T-helper 1 cell treated with Interleukin-12 subunit alpha and Interleukin-12 subunit beta and Interleukin-4 antibody, amounts not matched to agents 30 μg/mL and 1 μg/mL, for 36 hours (primary cell): ENCODE data around the gene LRRC43.
A peak's percentile ranks its signal among the peaks of the same experiment; 100 is the strongest.

Experiments used
- H3K27ac Mint-ChIP-seq: one replicate; pipeline ENCODE4 v1.8.0; 2021; ENCODE audit warnings: mild to moderate bottlenecking, mixed read lengths
- H3K27me3 Mint-ChIP-seq: one replicate; pipeline ENCODE4 v1.8.0; 2021; ENCODE audit warnings: low read depth, mixed read lengths
- H3K36me3 Mint-ChIP-seq: one replicate; pipeline ENCODE4 v1.8.0; 2021; ENCODE audit warnings: low read depth, mixed read lengths
- H3K4me1 Mint-ChIP-seq: one replicate; pipeline ENCODE4 v1.8.0; 2021; ENCODE audit warnings: low read depth, mixed read lengths
- H3K4me3 Mint-ChIP-seq: one replicate; pipeline ENCODE4 v1.8.0; 2021; ENCODE audit warnings: mild to moderate bottlenecking, moderate library complexity, mixed read lengths
- H3K9me3 Mint-ChIP-seq: one replicate; pipeline ENCODE4 v1.8.0; 2021; ENCODE audit warnings: mixed read lengths

The LRRC43 gene

GRCh38 chr12:122145505-122146330, 37.2 kb upstream of the LRRC43 start:
- no peaks in the 10 kb centered on the region for H3K9me3 Mint-ChIP-seq
- H3K27ac Mint-ChIP-seq: no peak overlapping the region
- peaks cover 4% of the 10 kb centered on the region for H3K36me3 Mint-ChIP-seq
- H3K4me3 Mint-ChIP-seq: no peak overlapping the region
- no peaks in the 10 kb centered on the region for H3K27me3 Mint-ChIP-seq
- H3K4me1 Mint-ChIP-seq: no peaks in the 10 kb centered on the region

DNA sequence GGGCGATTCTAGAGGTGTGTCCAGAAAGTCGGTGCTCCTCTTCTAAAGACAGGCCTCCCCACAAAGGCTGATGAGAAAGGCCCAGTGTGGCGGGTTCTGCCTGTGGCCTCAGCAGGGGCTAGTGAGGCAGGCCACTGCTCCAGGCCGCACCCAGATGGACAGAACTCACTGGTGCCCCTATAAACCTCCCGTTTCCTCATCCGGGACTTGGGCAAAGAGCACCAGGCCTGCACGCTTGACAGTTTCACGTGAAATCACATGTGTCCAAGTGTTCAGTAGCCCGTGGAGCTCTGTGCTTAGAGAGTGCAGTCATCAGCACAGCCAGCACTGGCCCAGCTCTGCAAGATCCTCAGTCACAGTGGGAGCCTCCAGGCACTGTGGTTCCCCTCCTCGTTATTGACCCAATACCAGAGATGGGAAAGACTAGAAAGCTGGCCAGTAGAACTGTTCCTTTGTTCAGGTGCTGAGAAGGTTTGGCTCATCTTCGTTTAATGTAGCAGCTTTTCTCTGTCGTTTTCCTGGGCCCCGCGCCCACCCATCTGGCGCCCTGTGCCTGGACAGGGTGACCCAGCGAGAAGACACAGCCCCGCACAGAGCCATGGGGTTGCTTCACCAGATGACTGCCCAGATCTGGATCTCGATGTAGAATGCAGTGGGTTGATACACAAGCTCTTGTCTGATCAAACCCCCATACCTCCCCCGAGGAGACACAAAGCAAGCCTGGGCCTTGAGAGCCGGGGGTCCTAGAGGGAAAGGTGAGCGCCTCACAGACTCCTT, 35.2 kb upstream of the LRRC43 start:
- Mint-ChIP-seq H3K27me3 (no peaks in the 10 kb centered on the region), H3K4me3 (no peak overlapping the region), H3K4me1 (no peaks in the 10 kb centered on the region), H3K9me3 (no peaks in the 10 kb centered on the region), H3K36me3 (peaks cover 2% of the 10 kb centered on the region), H3K27ac (no peak overlapping the region)

DNA sequence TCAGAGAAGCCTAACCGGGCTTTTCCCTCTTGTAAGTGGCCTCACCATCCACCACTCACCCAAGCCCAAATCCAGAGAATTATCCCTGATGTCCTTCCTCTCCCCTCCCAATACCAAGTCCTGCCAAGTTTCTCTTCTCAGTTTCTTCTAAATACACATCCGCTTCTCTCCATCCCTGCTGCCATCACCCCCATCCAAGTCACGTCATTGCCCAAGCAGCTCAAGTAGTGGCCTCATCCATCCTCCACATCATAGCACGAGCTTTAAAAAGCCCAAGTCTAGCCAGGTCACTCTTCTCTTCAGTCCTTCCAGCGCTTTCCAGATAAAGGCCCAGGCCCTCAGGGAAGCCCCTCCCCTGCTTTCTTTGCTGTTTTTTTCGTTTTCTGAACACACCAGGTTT, 34.3 kb upstream of the LRRC43 start:
- Mint-ChIP-seq H3K27me3 (no peaks in the 10 kb centered on the region), H3K4me3 (no peak overlapping the region), H3K27ac (no peak overlapping the region), H3K9me3 (no peaks in the 10 kb centered on the region), H3K4me1 (no peaks in the 10 kb centered on the region), H3K36me3 (peaks cover 1% of the 10 kb centered on the region)

DNA sequence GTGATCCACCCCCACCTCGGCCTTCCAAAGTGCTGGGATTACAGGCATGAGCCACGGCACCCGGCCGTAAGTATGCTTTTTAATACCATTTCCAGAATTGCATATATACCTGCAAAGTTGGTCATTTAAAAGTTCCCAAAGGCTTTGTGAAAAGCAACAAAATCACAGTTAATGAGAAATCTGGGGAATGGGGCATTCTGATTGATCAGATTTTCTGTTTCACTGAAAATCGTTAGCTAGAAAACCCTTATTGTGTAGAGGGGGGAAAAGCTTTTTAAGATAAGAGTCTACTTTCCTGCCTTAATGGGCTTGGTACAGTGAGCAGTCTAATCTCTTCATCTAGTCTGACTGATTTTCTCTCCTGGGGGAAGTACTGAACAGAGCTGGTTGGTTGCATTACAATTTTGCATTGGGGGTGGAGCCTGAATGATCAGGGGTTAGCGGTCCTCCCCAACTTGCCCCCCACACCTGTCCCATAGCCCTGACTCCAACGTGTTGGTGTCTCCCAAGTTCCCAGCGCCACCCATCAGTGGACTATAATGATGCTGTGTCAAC, 32.7 kb upstream of the LRRC43 start:
- Mint-ChIP-seq H3K4me3 (no peak overlapping the region), H3K4me1 (no peaks in the 10 kb centered on the region), H3K27me3 (no peaks in the 10 kb centered on the region), H3K9me3 (no peaks in the 10 kb centered on the region), H3K27ac (no peak overlapping the region), H3K36me3 (no peaks in the 10 kb centered on the region)

DNA sequence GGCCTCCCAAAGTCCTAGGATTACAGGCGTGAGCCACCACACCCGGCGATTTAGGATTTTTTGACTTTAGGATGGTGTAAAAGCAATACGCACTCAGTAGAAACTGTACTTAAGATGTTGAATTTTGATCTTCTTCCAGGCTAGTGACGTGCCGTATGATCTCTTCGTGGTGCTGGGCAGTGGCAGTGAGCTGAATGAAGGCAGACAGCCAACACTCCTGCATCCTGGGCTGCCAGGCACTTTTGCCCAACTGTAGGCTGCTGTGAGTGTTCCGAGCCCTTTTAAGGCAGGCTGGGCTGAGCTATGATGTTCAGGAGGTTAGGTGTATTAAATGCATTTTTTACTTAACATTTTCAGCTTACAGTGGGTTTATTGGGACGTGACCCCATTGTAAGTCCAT, 30.2 kb upstream of the LRRC43 start:
- Mint-ChIP-seq H3K9me3 (no peaks in the 10 kb centered on the region), H3K27me3 (no peaks in the 10 kb centered on the region), H3K4me3 (no peak overlapping the region), H3K27ac (no peak overlapping the region), H3K36me3 (no peaks in the 10 kb centered on the region), H3K4me1 (no peaks in the 10 kb centered on the region)

DNA sequence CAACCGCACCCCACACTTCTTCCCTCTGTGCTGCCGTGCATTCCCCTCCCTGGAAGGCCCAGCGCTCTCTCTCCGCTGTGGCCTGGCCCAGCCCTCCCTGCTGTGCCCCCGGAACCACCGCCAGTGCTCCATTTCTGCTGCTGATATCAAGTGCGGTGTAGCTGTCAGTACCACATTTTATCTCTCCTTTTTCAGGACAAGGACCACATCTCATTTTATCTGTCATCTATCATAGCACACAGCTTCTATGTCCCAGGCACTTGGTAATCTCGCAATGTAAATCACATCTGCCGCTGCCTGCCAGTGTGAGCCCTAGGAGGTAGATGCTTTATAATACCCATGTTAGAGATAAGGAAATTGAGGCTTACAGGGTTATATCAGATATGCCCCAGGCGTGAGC, 27.2 kb upstream of the LRRC43 start:
- Mint-ChIP-seq H3K36me3 (no peaks in the 10 kb centered on the region), H3K4me1 (no peaks in the 10 kb centered on the region), H3K9me3 (no peaks in the 10 kb centered on the region), H3K4me3 (no peak overlapping the region), H3K27me3 (no peaks in the 10 kb centered on the region), H3K27ac (no peak overlapping the region)

GRCh38 chr12:122158700-122159285, 24.1 kb upstream of the LRRC43 start:
- no peaks in the 10 kb centered on the region for H3K9me3 Mint-ChIP-seq
- H3K27ac Mint-ChIP-seq: no peak overlapping the region
- H3K4me1 Mint-ChIP-seq: peaks cover 10% of the 10 kb centered on the region
- no peaks in the 10 kb centered on the region for H3K27me3 Mint-ChIP-seq
- no peaks in the 10 kb centered on the region for H3K36me3 Mint-ChIP-seq
- no peak overlapping the region for H3K4me3 Mint-ChIP-seq

DNA sequence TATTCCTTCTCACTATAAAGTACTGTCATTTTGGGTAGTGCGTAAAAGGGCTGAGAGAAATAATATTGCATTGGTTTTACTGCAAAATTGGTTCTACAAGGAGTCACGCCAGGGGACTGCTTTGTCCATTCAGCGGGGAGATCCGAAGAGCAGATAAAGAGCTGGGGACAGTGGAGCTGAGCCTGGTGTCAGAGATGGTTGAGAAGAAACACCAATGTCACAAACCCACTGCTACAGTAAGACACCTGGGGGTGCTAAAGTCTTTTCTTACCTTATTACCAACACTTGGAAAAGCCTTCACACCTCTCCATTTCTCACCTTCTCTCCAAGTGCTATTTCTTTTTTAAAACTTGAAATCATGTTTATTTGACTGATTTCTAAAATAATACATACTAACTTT, 23.0 kb upstream of the LRRC43 start:
- H3K27me3 Mint-ChIP-seq: peaks cover 4% of the 10 kb centered on the region
- peaks cover 10% of the 10 kb centered on the region for H3K4me1 Mint-ChIP-seq
- H3K27ac Mint-ChIP-seq: no peak overlapping the region
- H3K9me3 Mint-ChIP-seq: no peaks in the 10 kb centered on the region
- no peaks in the 10 kb centered on the region for H3K36me3 Mint-ChIP-seq
- H3K4me3 Mint-ChIP-seq: no peak overlapping the region

DNA sequence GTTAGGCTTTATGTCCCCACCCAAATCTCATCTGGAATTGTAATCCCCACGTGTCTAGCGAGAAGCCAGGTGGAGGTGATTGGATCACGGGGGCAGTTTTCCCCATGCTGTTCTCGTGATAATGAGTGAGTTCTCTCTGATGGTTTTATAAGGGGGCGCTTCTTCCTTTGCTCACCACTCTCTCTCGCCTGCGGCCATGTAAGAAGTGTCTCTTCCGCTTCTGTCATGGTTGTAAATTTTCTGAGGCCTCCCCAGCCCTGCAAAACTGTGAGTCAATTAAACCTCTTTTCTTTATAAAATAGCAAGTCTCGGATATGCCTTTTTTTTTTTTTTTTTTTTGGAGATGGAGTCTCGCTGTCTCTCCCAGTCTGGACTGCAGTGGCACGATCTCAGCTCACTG, 22.2 kb upstream of the LRRC43 start:
- H3K4me1 Mint-ChIP-seq: peaks cover 10% of the 10 kb centered on the region
- no peaks in the 10 kb centered on the region for H3K36me3 Mint-ChIP-seq
- no peaks in the 10 kb centered on the region for H3K9me3 Mint-ChIP-seq
- H3K4me3 Mint-ChIP-seq: no peak overlapping the region
- H3K27me3 Mint-ChIP-seq: peaks cover 7% of the 10 kb centered on the region
- H3K27ac Mint-ChIP-seq: no peak overlapping the region

- H3K36me3 Mint-ChIP-seq: no peaks in the 10 kb centered on the region
- peak overlapping the region; percentile 20 for H3K27ac Mint-ChIP-seq
- no peaks in the 10 kb centered on the region for H3K9me3 Mint-ChIP-seq
- peaks cover 14% of the 10 kb centered on the region for H3K4me1 Mint-ChIP-seq
- H3K27me3 Mint-ChIP-seq: peaks cover 7% of the 10 kb centered on the region
- H3K4me3 Mint-ChIP-seq: peak overlapping the region; percentile 10
These were observed 21.2 kb upstream of the LRRC43 start for GRCh38 chr12:122161682-122162081.

DNA sequence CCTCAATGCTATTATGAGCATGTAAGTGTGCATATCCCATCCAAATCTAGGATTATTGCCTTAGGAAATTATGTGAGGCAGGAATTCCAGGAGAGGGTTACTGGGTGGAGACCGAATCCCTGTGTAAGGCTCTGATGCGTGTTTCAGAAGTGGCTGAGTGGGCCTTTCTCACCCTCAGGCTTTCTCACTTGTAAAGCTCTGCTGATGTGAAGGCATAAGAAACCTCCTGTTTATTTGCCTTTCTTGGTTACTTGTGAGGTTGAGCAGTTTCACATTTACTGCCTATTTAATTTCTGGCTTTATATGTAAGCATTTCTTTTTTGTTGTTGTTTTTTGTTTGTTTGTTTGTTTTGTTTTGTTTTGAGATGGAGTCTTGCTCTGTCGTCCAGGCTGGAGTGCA, 19.9 kb upstream of the LRRC43 start:
- Mint-ChIP-seq H3K9me3 (no peaks in the 10 kb centered on the region), H3K27ac (no peak overlapping the region)

DNA sequence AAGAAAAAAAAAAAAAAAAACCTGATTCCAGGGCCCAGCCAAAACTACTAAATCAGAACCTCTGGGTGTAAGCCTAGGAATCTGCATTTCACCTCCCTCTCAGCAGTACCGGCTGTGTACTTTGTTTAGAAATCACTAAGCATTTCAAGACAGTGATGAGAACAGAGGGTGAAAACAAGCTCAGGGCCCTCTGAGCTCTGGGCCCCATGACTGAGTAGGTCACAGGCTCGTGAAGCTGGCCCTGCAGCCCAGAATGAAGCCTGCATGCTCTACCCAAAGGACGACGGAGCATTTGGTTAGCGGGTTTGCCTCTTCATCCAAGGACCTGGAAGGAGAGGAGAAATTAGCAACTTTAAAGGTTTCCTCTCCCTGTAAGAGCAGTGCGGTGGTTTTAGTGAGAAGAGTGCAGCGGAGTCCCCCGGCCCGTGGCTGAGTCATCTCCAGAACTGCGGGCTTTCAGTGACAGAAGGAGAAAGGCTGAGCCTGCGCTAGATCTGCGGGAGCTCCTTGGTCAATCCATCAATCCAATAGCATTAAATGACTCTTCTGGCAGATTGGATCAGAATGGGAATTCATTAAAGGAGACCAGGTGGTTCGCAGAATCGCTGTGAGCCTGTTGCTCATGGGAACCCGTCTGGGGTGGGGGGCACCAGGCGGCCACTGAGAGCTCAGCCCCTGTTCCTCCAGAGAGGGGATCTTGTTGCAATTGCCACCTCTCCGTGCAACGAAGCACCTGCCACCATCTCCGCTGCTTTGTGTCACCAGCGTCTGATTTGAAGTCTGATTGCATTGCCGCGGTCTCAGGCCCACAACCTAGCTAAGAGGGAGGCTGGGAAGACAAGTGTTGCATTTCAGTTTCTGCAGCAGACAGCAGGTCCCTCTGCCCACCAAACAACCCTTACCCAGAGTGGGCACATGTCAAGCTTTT, 16.2 kb upstream of the LRRC43 start:
- Mint-ChIP-seq H3K4me1 (peaks cover 17% of the 10 kb centered on the region), H3K4me3 (no peak overlapping the region), H3K27me3 (peaks cover 13% of the 10 kb centered on the region), H3K36me3 (no peaks in the 10 kb centered on the region), H3K27ac (no peak overlapping the region), H3K9me3 (no peaks in the 10 kb centered on the region)

More for the DNA sequence above, 19.9 kb upstream of the LRRC43 start:
- Mint-ChIP-seq H3K4me3 (no peak overlapping the region), H3K36me3 (no peaks in the 10 kb centered on the region), H3K4me1 (peaks cover 18% of the 10 kb centered on the region), H3K27me3 (peaks cover 7% of the 10 kb centered on the region)

- Mint-ChIP-seq H3K9me3 (no peaks in the 10 kb centered on the region), H3K36me3 (no peaks in the 10 kb centered on the region), H3K27me3 (peaks cover 13% of the 10 kb centered on the region), H3K4me3 (no peak overlapping the region), H3K27ac (no peak overlapping the region), H3K4me1 (peaks cover 13% of the 10 kb centered on the region)
These were observed 15.5 kb upstream of the LRRC43 start for GRCh38 chr12:122167356-122167925.
